Measurements from ENCODE around the gene FHL3.

DNA sequence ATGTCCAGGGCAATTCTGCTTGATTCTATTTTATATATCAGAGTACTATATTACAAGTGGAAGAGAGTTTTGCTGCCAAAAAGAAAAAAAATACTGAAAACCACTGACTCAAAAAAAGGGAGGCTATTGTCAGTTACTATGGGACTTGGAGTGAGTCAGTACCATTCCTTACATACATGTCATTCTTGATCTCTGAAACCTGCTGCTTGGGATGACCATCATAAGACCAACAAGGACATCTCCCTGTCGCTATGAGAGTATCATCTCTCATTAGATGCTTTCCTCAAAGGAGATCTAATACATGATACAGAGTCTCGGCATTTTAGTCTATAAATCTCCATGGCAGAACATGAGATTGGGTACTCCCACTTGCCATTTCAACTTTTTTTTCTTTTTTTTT is 46.6 kb downstream of the FHL3 start:
- TF ChIP-seq EGR1 (conservative IDR thresholded peaks at IDR 0.05) (no peak), ZKSCAN1 (IDR thresholded peaks at IDR 0.05; ENCODE audit: low read depth, low read length) (no peak), TAF1 (IDR thresholded peaks at IDR 0.05; ENCODE audit: control insufficient read depth, extremely low read depth, insufficient read depth, low read length, severe bottlenecking) (no peak), PCBP1 (IDR thresholded peaks at IDR 0.05; ENCODE audit: low read depth, low read length, poor library complexity, severe bottlenecking) (no peak), ZNF830 (CRISPR knock-in tag; IDR thresholded peaks at IDR 0.05) (no peak), SAFB2 (IDR thresholded peaks at IDR 0.05; ENCODE audit: borderline replicate concordance, low read depth, low read length, severe bottlenecking) (no peak), TCF7 (IDR thresholded peaks at IDR 0.05; ENCODE audit: borderline replicate concordance) (no peak), CEBPB (tag; IDR thresholded peaks at IDR 0.05) (no peak)
- TF ChIP-seq, protein P1, sequence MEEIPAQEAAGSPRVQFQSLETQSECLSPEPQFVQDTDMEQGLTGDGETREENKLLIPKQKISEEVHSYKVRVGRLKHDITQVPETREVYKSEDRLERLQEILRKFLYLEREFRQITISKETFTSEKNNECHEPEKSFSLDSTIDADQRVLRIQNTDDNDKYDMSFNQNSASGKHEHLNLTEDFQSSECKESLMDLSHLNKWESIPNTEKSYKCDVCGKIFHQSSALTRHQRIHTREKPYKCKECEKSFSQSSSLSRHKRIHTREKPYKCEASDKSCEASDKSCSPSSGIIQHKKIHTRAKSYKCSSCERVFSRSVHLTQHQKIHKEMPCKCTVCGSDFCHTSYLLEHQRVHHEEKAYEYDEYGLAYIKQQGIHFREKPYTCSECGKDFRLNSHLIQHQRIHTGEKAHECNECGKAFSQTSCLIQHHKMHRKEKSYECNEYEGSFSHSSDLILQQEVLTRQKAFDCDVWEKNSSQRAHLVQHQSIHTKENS (CRISPR knock-in tag; IDR thresholded peaks at IDR 0.05) = no peak
- TF ChIP-seq, protein P2, sequence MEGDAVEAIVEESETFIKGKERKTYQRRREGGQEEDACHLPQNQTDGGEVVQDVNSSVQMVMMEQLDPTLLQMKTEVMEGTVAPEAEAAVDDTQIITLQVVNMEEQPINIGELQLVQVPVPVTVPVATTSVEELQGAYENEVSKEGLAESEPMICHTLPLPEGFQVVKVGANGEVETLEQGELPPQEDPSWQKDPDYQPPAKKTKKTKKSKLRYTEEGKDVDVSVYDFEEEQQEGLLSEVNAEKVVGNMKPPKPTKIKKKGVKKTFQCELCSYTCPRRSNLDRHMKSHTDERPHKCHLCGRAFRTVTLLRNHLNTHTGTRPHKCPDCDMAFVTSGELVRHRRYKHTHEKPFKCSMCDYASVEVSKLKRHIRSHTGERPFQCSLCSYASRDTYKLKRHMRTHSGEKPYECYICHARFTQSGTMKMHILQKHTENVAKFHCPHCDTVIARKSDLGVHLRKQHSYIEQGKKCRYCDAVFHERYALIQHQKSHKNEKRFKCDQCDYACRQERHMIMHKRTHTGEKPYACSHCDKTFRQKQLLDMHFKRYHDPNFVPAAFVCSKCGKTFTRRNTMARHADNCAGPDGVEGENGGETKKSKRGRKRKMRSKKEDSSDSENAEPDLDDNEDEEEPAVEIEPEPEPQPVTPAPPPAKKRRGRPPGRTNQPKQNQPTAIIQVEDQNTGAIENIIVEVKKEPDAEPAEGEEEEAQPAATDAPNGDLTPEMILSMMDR (IDR thresholded peaks at IDR 0.05 in 2 of 3, conservative IDR thresholded peaks at IDR 0.05 in 1 of 3; ENCODE audit: insufficient read depth in 2 of 3, low read depth in 1 of 3, low read length in 3 of 3) = no peak
